Ectodermal cell (in vitro differentiated cells): ENCODE measurements around the gene RETREG1.
"Not testable (repeated sequence)": the region's sequence is repeated elsewhere in the genome, so short reads cannot be mapped to it uniquely, and the experiment has no call there.

Experiments used
- H3K27ac ChIP-seq: 2 replicates; pipeline ENCODE4 v1.7.0; 2013; ENCODE audit warnings: mild to moderate bottlenecking, low read depth, low read length; ENCODE audit not compliant: insufficient read depth, poor library complexity, severe bottlenecking
- H3K27me3 ChIP-seq: 2 replicates; pipeline ENCODE4 v1.7.0; 2013; ENCODE audit warnings: mild to moderate bottlenecking, low read length; ENCODE audit not compliant: insufficient read depth, control insufficient read depth, poor library complexity, severe bottlenecking
- H3K36me3 ChIP-seq: one replicate; pipeline ENCODE4 v1.7.0; 2013; ENCODE audit warnings: low read length; ENCODE audit not compliant: control insufficient read depth, insufficient read depth
- H3K4me1 ChIP-seq: one replicate; pipeline ENCODE4 v1.7.0; 2013; ENCODE audit warnings: low read length; ENCODE audit not compliant: control insufficient read depth, insufficient read depth
- H3K4me3 ChIP-seq: 2 replicates; pipeline ENCODE4 v1.7.0; 2013; ENCODE audit warnings: low read depth, low read length, control low read depth; ENCODE audit not compliant: insufficient read depth
- H3K9me3 ChIP-seq: 2 replicates; pipeline ENCODE4 v1.7.0; 2013; ENCODE audit warnings: mild to moderate bottlenecking, low read length, moderate library complexity; ENCODE audit not compliant: control insufficient read depth
- WGBS, 2 experiments: methylation state at CpG; one replicate each; pipeline ENCODE4 v1.1.7; 2013; ENCODE audit warnings: missing lambda C conversion rate in 2 of 2; 5-methylcytosine and 5-hydroxymethylcytosine counted together

The RETREG1 gene

GRCh38 chr5:16546732-16547131 is 70.1 kb downstream of the RETREG1 start:
- WGBS, 2 experiments: 80 to 86% methylated on average over 4 of the region's 4 CpGs

GRCh38 chr5:16544607-16545374 is 72.0 kb downstream of the RETREG1 start:
- H3K27ac ChIP-seq: no peak overlapping the region
- no peaks in the 10 kb centered on the region for H3K9me3 ChIP-seq
- H3K4me1 ChIP-seq: no peaks in the 10 kb centered on the region
- WGBS, 2 experiments: 88 to 94% methylated on average over 4 of the region's 4 CpGs
- H3K27me3 ChIP-seq: no peaks in the 10 kb centered on the region
- no peak overlapping the region for H3K4me3 ChIP-seq
- H3K36me3 ChIP-seq: no peaks in the 10 kb centered on the region

More at GRCh38 chr5:16546732-16547131, 70.1 kb downstream of the RETREG1 start:
- H3K4me3 ChIP-seq: no peak overlapping the region
- no peaks in the 10 kb centered on the region for H3K27me3 ChIP-seq
- H3K4me1 ChIP-seq: no peaks in the 10 kb centered on the region
- no peak overlapping the region for H3K27ac ChIP-seq
- no peaks in the 10 kb centered on the region for H3K36me3 ChIP-seq
- H3K9me3 ChIP-seq: no peaks in the 10 kb centered on the region

GRCh38 chr5:16543206-16543605 is 73.6 kb downstream of the RETREG1 start:
- not testable (repeated sequence) for H3K9me3 ChIP-seq, H3K4me1 ChIP-seq, H3K4me3 ChIP-seq, H3K36me3 ChIP-seq, H3K27ac ChIP-seq, H3K27me3 ChIP-seq
- 94 to 96% methylated on average over 6 to 7 of the region's 7 CpGs for WGBS, 2 experiments

GRCh38 chr5:16542236-16542635 is 74.6 kb downstream of the RETREG1 start:
- H3K9me3 ChIP-seq: no peaks in the 10 kb centered on the region
- no peaks in the 10 kb centered on the region for H3K36me3 ChIP-seq
- no peaks in the 10 kb centered on the region for H3K4me1 ChIP-seq
- H3K4me3 ChIP-seq: no peak overlapping the region
- H3K27ac ChIP-seq: no peak overlapping the region
- H3K27me3 ChIP-seq: no peaks in the 10 kb centered on the region
- 81 to 90% methylated on average over 6 of the region's 6 CpGs for WGBS, 2 experiments

GRCh38 chr5:16541592-16541991 is 75.2 kb downstream of the RETREG1 start:
- H3K27me3 ChIP-seq, H3K27ac ChIP-seq, H3K36me3 ChIP-seq: not testable (repeated sequence)

GRCh38 chr5:16540421-16540820 is 76.4 kb downstream of the RETREG1 start:
- H3K4me3 ChIP-seq: no peak overlapping the region
- WGBS, 2 experiments: 87 to 91% methylated on average over 3 of the region's 3 CpGs
- H3K9me3 ChIP-seq: no peaks in the 10 kb centered on the region
- H3K36me3 ChIP-seq: no peaks in the 10 kb centered on the region
- no peaks in the 10 kb centered on the region for H3K4me1 ChIP-seq
- H3K27ac ChIP-seq: no peak overlapping the region
- no peaks in the 10 kb centered on the region for H3K27me3 ChIP-seq

More at GRCh38 chr5:16541592-16541991, 75.2 kb downstream of the RETREG1 start:
- not testable (repeated sequence) for H3K4me1 ChIP-seq, H3K4me3 ChIP-seq, H3K9me3 ChIP-seq

GRCh38 chr5:16539169-16539666 is 77.6 kb downstream of the RETREG1 start:
- Histone ChIP-seq H3K27me3 (no peaks in the 10 kb centered on the region), H3K27ac (no peak overlapping the region), H3K9me3 (no peaks in the 10 kb centered on the region), H3K4me3 (no peak overlapping the region), H3K36me3 (no peaks in the 10 kb centered on the region), H3K4me1 (no peaks in the 10 kb centered on the region)
- WGBS, 2 experiments: 91 to 92% methylated on average over 12 of the region's 12 CpGs

- Histone ChIP-seq H3K27me3 (no peaks in the 10 kb centered on the region), H3K4me3 (no peak overlapping the region), H3K4me1 (no peaks in the 10 kb centered on the region), H3K36me3 (no peaks in the 10 kb centered on the region), H3K9me3 (no peaks in the 10 kb centered on the region), H3K27ac (no peak overlapping the region)
- 93 to 94% methylated on average over 8 of the region's 8 CpGs for WGBS, 2 experiments
These were observed 78.8 kb downstream of the RETREG1 start for GRCh38 chr5:16538006-16538405.

- H3K36me3 ChIP-seq: no peaks in the 10 kb centered on the region
- H3K4me3 ChIP-seq: no peak overlapping the region
- WGBS, 2 experiments: 90 to 93% methylated on average over 3 to 4 of the region's 4 CpGs
- H3K27ac ChIP-seq: no peak overlapping the region
- H3K4me1 ChIP-seq: no peaks in the 10 kb centered on the region
- no peaks in the 10 kb centered on the region for H3K9me3 ChIP-seq
- H3K27me3 ChIP-seq: no peaks in the 10 kb centered on the region
These were observed 80.0 kb downstream of the RETREG1 start for GRCh38 chr5:16536818-16537217.

GRCh38 chr5:16536246-16536645 is 80.6 kb downstream of the RETREG1 start:
- H3K9me3 ChIP-seq: no peaks in the 10 kb centered on the region
- 89 to 94% methylated on average over 6 of the region's 6 CpGs for WGBS, 2 experiments
- H3K27ac ChIP-seq: no peak overlapping the region
- H3K36me3 ChIP-seq: no peaks in the 10 kb centered on the region
- no peak overlapping the region for H3K4me3 ChIP-seq
- no peaks in the 10 kb centered on the region for H3K27me3 ChIP-seq
- H3K4me1 ChIP-seq: no peaks in the 10 kb centered on the region
